A549 (cell line): ENCODE results near the gene EHD3. TPM values are rescaled to one million over a fixed set of nuclear protein-coding genes. Genes with fewer than 3 reads are reported as not detected.

Experiments used
- ATAC-seq, 2 experiments: fragments of 200-7000 bp in 1 of 2; fragments of >200 bp in 1 of 2; cut with Nextera tagmentation in 1 of 2; cut with Tn5 transposase in 1 of 2; 3 replicates each; pipeline versions ENCODE4 v1.8.0 to v1.9.1; 2018 to 2020; ENCODE audit warnings: mild to moderate bottlenecking in 1 of 2, moderate library complexity in 1 of 2
- CTCF ChIA-PET: fragments of 300-600 bp; sonication (Branson Sonifier 250); formaldehyde crosslinking; extraction: SDS; loops from one replicate; lab custom pipeline; 2021; ENCODE audit warnings: antibody characterized with exemption, inconsistent platforms; lab: Yijun Ruan, JAX
- POLR2A ChIA-PET: fragments of 350-600 bp; formaldehyde crosslinking; extraction: SDS; loops from one replicate; lab custom pipeline; 2021; ENCODE audit warnings: antibody characterized with exemption, inconsistent platforms; lab: Yijun Ruan, JAX
- DNase-seq, 2 experiments: peaks; one replicate each; pipeline versions ENCODE4 v3.0.0 to v3.0.0-alpha.2; 2011 to 2016; ENCODE audit warnings: low read depth in 1 of 2, low spot score in 1 of 2
- FAIRE-seq: peaks from 2 replicates; lab custom pipeline; 2011; peaks lifted over from hg19 to GRCh38; lab: Jason Lieb, UNC
- H3K27ac ChIP-seq, 2 experiments: fragments of >200 bp; sonication (Bioruptor Twin); formaldehyde crosslinking; 3 replicates each; pipeline ENCODE4 v1.5.1; 2016 to 2017
- H3K4me1 ChIP-seq: fragments of >200 bp; sonication (Bioruptor Twin); formaldehyde crosslinking; 3 replicates; pipeline ENCODE4 v1.6.1; 2016
- H3K4me2 ChIP-seq: fragments of >200 bp; sonication (Bioruptor Twin); formaldehyde crosslinking; 3 replicates; pipeline ENCODE4 v1.6.1; 2016
- H3K4me3 ChIP-seq: fragments of >200 bp; sonication (Bioruptor Twin); formaldehyde crosslinking; 3 replicates; pipeline ENCODE4 v1.5.1; 2016
- H3K9me3 ChIP-seq: fragments of >200 bp; sonication (Bioruptor Twin); formaldehyde crosslinking; 3 replicates; pipeline ENCODE4 v1.6.1; 2016
- CHD4 ChIP-seq: fragments of 200-600 bp; sonication (generic); IDR thresholded peaks from 2 replicates; pipeline ENCODE4 v1.6.1; 2016; ENCODE audit warnings: antibody characterized with exemption, mild to moderate bottlenecking, borderline replicate concordance
- E2F6 ChIP-seq: IDR thresholded peaks from 2 replicates; pipeline ENCODE4 v1.6.1; 2012; ENCODE audit warnings: low read depth, borderline replicate concordance
- GATA3 ChIP-seq: IDR thresholded peaks from 2 replicates; pipeline ENCODE4 v1.6.1; 2012; ENCODE audit warnings: borderline replicate concordance
- HOXB13 ChIP-seq: fragments of 250-450 bp; sonication (Bioruptor Pico); IDR thresholded peaks from 2 replicates; pipeline ENCODE4 v1.5.0; 2020; ENCODE audit warnings: low read depth, mild to moderate bottlenecking, moderate library complexity
- MAFK ChIP-seq: fragments of 450-650 bp; IDR thresholded peaks from 2 replicates; pipeline ENCODE4 v1.6.1; 2014; ENCODE audit not compliant: partially characterized antibody
- PBX3 ChIP-seq: IDR thresholded peaks from 2 replicates; pipeline ENCODE4 v1.6.1; 2012
- RAD21 ChIP-seq, 2 experiments: fragments of >200 bp in 1 of 2; sonication (Bioruptor Twin) in 1 of 2; formaldehyde crosslinking in 1 of 2; IDR thresholded peaks in 1 of 2; conservative IDR thresholded peaks in 1 of 2; 2 replicates in 1 of 2; 3 replicates in 1 of 2; pipeline ENCODE4 v1.6.1; 2012 to 2018; ENCODE audit warnings: inconsistent platforms in 1 of 2
- RCOR1 ChIP-seq: fragments of 150-350 bp; IDR thresholded peaks from 2 replicates; pipeline ENCODE4 v1.6.1; 2014; ENCODE audit warnings: antibody characterized with exemption, low read length, low read depth
- SMC3 ChIP-seq: fragments of >200 bp; sonication (Bioruptor Twin); formaldehyde crosslinking; IDR thresholded peaks from 3 replicates; pipeline ENCODE4 v1.6.1; 2018; ENCODE audit warnings: inconsistent platforms
- SREBF2 ChIP-seq: fragments of 450-650 bp; IDR thresholded peaks from 2 replicates; pipeline ENCODE4 v1.6.1; 2014; ENCODE audit warnings: mild to moderate bottlenecking, moderate library complexity
- WGBS: methylation state at CpG from one replicate; pipeline ENCODE4 v1.1.6; 2017; ENCODE audit errors: missing lambda C conversion rate; 5-methylcytosine and 5-hydroxymethylcytosine counted together
- polyA plus RNA-seq, 4 experiments: library from polyadenylated mRNA; depleted of rRNA in 3 of 4; stranded (reverse); fragments of >200 nt; fragmentation: RNase III in 1 of 4; extraction: RNeasy Plus Mini Kit Qiagen cat#74134 plus additional on column Dnase treatment in 1 of 4; gene quantifications; 2 replicates in 3 of 4; 3 replicates in 1 of 4; pipeline ENCODE4 v1.2.3, GENCODE V29; 2011 to 2017
- TF ChIP-seq, protein P1 (sequence below): fragments of >200 bp; sonication (Bioruptor Twin); formaldehyde crosslinking; IDR thresholded peaks from 3 replicates; pipeline ENCODE4 v1.5.1; 2016
- TF ChIP-seq, protein P2 (sequence below): fragments of 250-450 bp; sonication (Bioruptor Pico); IDR thresholded peaks from 2 replicates; pipeline ENCODE4 v1.5.0; 2021; ENCODE audit warnings: mild to moderate bottlenecking, moderate library complexity, borderline replicate concordance
- TF ChIP-seq, protein P3 (sequence below): fragments of >200 bp; sonication (Bioruptor Twin); formaldehyde crosslinking; IDR thresholded peaks from 3 replicates; pipeline ENCODE4 v1.6.1; 2016
- TF ChIP-seq, protein P4 (sequence below): fragments of 200-600 bp; sonication (generic); IDR thresholded peaks from 2 replicates; pipeline ENCODE4 v1.6.1; 2016; ENCODE audit warnings: antibody characterized with exemption, mild to moderate bottlenecking, moderate library complexity

EHD3 gene
- polyA plus RNA-seq, 2 of the 4 experiments (the other 2 are of a cell fraction), result 8.7 to 10.6 TPM

- TF ChIP-seq, protein P1, sequence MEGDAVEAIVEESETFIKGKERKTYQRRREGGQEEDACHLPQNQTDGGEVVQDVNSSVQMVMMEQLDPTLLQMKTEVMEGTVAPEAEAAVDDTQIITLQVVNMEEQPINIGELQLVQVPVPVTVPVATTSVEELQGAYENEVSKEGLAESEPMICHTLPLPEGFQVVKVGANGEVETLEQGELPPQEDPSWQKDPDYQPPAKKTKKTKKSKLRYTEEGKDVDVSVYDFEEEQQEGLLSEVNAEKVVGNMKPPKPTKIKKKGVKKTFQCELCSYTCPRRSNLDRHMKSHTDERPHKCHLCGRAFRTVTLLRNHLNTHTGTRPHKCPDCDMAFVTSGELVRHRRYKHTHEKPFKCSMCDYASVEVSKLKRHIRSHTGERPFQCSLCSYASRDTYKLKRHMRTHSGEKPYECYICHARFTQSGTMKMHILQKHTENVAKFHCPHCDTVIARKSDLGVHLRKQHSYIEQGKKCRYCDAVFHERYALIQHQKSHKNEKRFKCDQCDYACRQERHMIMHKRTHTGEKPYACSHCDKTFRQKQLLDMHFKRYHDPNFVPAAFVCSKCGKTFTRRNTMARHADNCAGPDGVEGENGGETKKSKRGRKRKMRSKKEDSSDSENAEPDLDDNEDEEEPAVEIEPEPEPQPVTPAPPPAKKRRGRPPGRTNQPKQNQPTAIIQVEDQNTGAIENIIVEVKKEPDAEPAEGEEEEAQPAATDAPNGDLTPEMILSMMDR, result no peak
- TF ChIP-seq SMC3 (no peak), PBX3 (no peak)
- TF ChIP-seq, protein P2, sequence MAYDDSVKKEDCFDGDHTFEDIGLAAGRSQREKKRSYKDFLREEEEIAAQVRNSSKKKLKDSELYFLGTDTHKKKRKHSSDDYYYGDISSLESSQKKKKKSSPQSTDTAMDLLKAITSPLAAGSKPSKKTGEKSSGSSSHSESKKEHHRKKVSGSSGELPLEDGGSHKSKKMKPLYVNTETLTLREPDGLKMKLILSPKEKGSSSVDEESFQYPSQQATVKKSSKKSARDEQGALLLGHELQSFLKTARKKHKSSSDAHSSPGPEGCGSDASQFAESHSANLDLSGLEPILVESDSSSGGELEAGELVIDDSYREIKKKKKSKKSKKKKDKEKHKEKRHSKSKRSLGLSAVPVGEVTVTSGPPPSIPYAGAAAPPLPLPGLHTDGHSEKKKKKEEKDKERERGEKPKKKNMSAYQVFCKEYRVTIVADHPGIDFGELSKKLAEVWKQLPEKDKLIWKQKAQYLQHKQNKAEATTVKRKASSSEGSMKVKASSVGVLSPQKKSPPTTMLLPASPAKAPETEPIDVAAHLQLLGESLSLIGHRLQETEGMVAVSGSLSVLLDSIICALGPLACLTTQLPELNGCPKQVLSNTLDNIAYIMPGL, result no peak
- ChIA-PET POLR2A (no interaction called here), CTCF (no interaction called here)
- Histone ChIP-seq H3K27ac (no peak overlapping the region), H3K4me1 (no peaks in the 10 kb centered on the region), H3K4me3 (no peak overlapping the region), H3K4me2 (no peak overlapping the region), H3K9me3 (no peaks in the 10 kb centered on the region)
- ATAC-seq (no peak), DNase-seq (no peak), FAIRE-seq (no peak)
- WGBS, result 85% methylated on average over 10 of the region's 10 CpGs
Observed at GRCh38 chr2:31241625-31242270, 7.8 kb downstream of the EHD3 start.

DNA sequence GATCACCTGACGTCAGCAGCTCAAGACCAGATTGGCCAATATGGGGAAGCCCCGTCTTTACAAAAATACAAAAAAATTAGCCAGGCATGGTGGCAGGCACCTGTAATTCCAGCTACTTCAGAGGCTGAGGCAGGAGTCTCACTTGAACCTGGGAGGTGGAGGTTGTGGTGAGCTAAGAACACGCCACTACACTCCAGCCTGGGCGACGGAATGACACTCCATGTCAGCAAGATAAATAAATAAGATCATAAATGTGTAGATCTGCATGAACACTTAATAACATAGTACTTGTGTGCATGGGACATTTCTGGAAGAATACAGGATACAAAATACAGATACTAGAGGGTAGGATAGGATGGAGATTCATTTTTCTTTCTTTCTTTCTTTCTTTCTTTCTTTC is 9.1 kb downstream of the EHD3 start:
- DNase-seq, result no peak
- CTCF ChIA-PET, result interaction anchor here (0.9 kb wide), 1 partner anchor 9 kb away, joined by 4 read pairs; the partner anchor contains the start of gene EHD3

GRCh38 chr2:31244101-31244500 is 10.1 kb downstream of the EHD3 start:
- ATAC-seq, result no peak
- Histone ChIP-seq H3K4me2 (no peak overlapping the region), H3K27ac (no peak overlapping the region), H3K4me3 (no peak overlapping the region), H3K4me1 (no peaks in the 10 kb centered on the region), H3K9me3 (no peaks in the 10 kb centered on the region)
- CTCF ChIA-PET, result no interaction called here
- no peak for DNase-seq
- no peak for FAIRE-seq
- POLR2A ChIA-PET, result no interaction called here
- WGBS, result 90% methylated on average over 10 of the region's 10 CpGs
- TF ChIP-seq RCOR1 (no peak), MAFK (no peak), GATA3 (no peak), SREBF2 (no peak), HOXB13 (no peak), CHD4 (no peak), E2F6 (no peak)
- TF ChIP-seq, protein P3, sequence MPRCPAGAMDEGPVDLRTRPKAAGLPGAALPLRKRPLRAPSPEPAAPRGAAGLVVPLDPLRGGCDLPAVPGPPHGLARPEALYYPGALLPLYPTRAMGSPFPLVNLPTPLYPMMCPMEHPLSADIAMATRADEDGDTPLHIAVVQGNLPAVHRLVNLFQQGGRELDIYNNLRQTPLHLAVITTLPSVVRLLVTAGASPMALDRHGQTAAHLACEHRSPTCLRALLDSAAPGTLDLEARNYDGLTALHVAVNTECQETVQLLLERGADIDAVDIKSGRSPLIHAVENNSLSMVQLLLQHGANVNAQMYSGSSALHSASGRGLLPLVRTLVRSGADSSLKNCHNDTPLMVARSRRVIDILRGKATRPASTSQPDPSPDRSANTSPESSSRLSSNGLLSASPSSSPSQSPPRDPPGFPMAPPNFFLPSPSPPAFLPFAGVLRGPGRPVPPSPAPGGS, result no peak

More for the DNA sequence above, 9.1 kb downstream of the EHD3 start:
- H3K4me2 ChIP-seq, result no peak overlapping the region
- FAIRE-seq, result no peak
- POLR2A ChIA-PET, result no interaction called here
- TF ChIP-seq RAD21 (conservative IDR thresholded peaks at IDR 0.05 in 1 of 2, IDR thresholded peaks at IDR 0.05 in 1 of 2), result no peak
- TF ChIP-seq, protein P4, sequence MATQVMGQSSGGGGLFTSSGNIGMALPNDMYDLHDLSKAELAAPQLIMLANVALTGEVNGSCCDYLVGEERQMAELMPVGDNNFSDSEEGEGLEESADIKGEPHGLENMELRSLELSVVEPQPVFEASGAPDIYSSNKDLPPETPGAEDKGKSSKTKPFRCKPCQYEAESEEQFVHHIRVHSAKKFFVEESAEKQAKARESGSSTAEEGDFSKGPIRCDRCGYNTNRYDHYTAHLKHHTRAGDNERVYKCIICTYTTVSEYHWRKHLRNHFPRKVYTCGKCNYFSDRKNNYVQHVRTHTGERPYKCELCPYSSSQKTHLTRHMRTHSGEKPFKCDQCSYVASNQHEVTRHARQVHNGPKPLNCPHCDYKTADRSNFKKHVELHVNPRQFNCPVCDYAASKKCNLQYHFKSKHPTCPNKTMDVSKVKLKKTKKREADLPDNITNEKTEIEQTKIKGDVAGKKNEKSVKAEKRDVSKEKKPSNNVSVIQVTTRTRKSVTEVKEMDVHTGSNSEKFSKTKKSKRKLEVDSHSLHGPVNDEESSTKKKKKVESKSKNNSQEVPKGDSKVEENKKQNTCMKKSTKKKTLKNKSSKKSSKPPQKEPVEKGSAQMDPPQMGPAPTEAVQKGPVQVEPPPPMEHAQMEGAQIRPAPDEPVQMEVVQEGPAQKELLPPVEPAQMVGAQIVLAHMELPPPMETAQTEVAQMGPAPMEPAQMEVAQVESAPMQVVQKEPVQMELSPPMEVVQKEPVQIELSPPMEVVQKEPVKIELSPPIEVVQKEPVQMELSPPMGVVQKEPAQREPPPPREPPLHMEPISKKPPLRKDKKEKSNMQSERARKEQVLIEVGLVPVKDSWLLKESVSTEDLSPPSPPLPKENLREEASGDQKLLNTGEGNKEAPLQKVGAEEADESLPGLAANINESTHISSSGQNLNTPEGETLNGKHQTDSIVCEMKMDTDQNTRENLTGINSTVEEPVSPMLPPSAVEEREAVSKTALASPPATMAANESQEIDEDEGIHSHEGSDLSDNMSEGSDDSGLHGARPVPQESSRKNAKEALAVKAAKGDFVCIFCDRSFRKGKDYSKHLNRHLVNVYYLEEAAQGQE, result no peak
- TF ChIP-seq MAFK, result no peak
- no peak for TF ChIP-seq E2F6
- TF ChIP-seq, all 56 proteins: peak for 0
- H3K9me3 ChIP-seq, result no peaks in the 10 kb centered on the region
- H3K4me3 ChIP-seq, result no peak overlapping the region
- WGBS, result 94% methylated on average over 5 of the region's 5 CpGs
- H3K27ac ChIP-seq, result no peak overlapping the region
- no peaks in the 10 kb centered on the region for H3K4me1 ChIP-seq
- no peak for ATAC-seq
